GM21360 (cell line): ENCODE results near the gene GXYLT2.
"Not testable (repeated sequence)": the region's sequence is repeated elsewhere in the genome, so short reads cannot be mapped to it uniquely, and the experiment has no call there.

Experiments used
- ATAC-seq: cut with Tn5 transposase; IDR thresholded peaks from one replicate; pipeline ENCODE4 v1.9.1; 2021; ENCODE audit warnings: mild to moderate bottlenecking, moderate library complexity; ENCODE audit not compliant: unreplicated experiment

GXYLT2 gene

GRCh38 chr3:72972706-72973030, 84.8 kb downstream of the GXYLT2 start:
- ATAC-seq: no peak

- ATAC-seq: no peak
Measured at GRCh38 chr3:72973031-72973723, 85.3 kb downstream of the GXYLT2 start.

DNA sequence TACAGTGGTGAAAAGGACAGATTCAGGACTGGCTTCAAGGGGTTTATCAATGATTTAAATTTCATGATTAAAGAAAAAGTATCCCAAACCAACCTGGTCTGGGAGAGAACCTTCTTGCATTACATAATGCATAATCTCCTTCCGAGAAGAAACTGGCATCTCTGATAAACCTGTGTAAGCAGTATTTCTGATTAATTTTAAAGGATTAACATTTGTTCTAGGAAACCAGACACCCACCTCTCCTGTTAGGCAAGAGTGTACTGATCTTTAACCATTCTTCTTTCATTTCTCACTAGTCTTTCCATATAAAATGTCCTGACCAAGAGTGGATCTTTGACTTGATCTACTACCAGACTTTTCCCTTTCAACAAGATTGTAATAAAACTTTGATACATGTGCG, 85.9 kb downstream of the GXYLT2 start:
- ATAC-seq: no peak

- no peak for ATAC-seq
Measured at GRCh38 chr3:72974956-72975355, 87.1 kb downstream of the GXYLT2 start.

DNA sequence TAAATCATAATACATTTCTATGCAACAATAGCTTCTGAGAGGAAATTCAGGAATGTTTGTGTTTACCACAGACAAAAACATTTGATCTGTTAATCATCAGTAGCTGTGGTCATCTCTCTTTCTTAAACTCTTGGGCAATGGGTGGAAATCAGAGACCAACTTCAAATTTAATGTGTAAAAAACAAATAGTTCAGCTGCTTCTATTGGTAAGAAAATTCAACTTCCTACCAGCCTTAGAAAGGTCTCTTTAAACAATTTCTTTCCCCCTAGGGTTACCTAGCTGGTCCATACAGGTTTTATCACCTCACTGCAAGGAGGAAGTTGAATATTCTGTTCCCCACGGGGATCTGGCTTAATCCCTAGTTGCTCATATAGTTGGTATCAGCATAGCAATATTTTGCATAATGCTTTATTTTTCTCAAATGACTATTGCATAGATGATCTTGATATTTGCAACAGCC, 88.5 kb downstream of the GXYLT2 start:
- ATAC-seq: no peak

GRCh38 chr3:72977060-72977808, 89.4 kb downstream of the GXYLT2 start:
- ATAC-seq: peak; percentile 68

DNA sequence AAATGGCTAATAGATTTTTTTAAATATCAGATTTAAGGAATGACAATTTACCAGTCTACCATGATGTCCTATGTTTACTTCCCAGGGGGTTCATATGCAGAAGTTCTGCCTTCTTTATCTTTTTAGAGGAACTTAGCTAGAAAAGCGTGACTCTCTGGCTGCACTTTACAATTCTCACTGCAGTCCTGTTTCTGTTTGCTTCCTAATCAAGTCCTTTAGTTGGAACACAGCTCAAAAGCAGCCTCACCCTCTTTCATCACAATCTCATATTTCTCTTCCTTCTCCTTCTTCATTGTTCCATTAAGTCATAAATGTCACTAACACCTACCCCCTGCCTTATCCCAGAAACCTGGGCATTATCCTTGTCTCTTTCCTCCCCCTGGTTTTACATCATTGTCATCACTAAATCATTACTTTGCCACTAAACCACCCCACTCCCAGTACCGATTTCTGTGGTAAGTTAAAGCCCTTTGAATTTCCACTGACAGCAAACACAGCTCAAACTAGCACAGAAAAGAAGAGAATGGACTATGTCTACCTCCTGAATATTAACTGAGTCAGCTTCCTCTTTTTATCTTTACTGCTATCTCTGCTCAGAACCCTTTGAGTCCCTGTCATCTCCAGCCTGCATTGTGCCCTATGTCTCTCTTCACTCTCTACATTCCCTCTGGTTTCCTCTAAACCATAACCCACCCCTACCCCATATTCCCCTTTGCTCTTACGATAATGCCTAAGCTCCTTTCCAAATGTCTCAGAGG, 94.9 kb downstream of the GXYLT2 start:
- ATAC-seq: no peak

DNA sequence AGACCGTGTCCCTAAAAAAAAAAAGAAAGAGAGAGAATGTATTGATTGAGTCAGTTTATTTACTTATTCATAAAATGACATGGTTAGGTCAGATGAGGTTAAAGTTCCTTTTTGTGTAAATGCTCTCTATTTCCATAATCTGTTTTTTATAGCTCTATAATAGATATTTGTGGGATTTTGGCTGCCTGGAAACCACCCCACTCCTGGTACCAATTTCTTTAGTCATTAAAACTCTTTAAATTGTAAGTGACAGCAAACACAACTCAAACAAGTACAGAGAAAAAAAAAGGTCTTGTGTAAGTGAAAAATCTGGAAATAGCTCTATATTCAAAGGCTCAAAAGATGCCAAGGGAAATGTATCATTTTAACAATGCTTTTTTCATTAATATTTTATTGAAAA, 97.7 kb downstream of the GXYLT2 start:
- ATAC-seq: no peak

- ATAC-seq: no peak
Measured at GRCh38 chr3:72990701-72991395, 103.0 kb downstream of the GXYLT2 start.

- ATAC-seq: no peak
Measured at GRCh38 chr3:72991522-72991921, 103.7 kb downstream of the GXYLT2 start.

DNA sequence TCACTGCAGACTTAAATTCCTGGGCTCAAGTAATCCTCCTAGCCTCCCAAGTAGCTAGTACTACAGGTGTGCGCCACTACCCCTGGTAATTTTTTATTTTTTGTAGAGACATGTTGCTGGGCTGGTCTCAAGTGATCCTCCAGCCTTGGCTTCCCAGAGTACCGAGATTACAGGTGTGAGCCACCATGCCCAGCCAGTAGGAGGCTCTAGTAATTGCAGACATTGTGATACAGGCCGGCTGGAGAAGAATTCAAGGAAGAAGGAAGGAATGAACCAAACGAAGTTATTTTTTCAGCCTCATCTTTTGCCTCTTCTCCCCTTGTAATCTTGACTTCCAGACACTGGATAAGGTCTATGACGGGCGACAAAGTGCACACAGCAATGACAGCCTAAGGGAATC, 105.5 kb downstream of the GXYLT2 start:
- ATAC-seq: no peak

- ATAC-seq: no peak
Measured at GRCh38 chr3:72995337-72995736, 107.5 kb downstream of the GXYLT2 start.

DNA sequence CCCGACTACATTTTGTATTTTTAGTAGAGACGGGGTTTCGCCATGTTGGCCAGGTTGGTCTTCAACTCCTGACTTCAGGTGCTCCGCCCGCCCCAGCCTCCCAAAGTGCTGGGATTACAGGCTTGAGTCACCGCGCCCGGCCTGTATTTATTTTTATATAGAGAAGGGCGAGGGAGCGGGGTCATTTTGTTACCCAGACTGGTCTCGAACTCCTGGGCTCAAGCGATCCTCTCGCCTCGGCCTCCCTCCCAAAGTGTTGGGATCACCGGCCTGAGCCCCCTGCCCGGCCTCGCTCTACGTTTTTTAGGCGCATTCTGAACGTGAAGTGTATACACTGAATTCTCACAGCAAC, 108.3 kb downstream of the GXYLT2 start:
- no peak for ATAC-seq

DNA sequence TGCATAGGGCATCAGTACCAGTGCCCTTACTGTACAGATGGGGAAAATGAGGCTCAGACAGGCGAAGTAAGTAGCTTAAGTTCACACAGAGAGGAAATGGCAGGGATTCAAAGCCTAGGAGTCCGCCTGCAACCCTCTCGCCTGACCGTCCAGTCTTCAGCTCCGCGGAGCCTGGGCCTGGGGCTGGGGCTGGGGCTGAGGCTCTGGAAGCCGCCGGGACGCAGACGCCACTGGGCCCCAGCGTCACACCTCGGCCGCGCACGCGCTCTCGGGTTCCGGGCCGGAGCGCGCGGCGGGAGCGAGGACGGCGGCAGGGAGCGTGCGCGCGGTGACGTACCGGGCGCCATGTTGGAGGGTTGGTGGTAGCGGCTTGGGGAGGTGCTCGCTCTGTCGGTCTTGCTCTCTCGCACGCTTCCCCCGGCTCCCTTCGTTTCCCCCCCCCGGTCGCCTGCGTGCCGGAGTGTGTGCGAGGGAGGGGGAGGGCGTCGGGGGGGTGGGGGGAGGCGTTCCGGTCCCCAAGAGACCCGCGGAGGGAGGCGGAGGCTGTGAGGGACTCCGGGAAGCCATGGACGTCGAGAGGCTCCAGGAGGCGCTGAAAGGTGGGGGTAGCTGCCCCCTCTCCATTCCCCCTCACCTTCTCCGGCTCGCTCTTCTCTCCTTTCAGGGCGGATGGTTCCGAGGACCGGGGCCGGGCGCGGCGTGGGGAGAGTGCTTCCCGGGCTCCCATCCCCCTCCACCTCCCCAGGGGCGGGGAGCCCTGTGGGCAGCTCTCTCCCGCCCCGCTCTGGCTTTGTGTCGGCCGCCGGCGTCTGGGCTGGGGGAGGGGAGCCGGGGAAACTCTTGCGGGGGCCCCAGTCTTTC, 108.9 kb downstream of the GXYLT2 start, which contains the start of gene PPP4R2:
PPP4R2 (plus strand) TSS at position 339 of the 861 bp plus-strand sequence; CDS start at position 566, 227 bp downstream.
- ATAC-seq: peak; percentile 90

- peak; percentile 38 for ATAC-seq
Measured at GRCh38 chr3:72997421-72997961, 109.6 kb downstream of the GXYLT2 start.

GRCh38 chr3:72998466-72998865, 110.6 kb downstream of the GXYLT2 start:
- no peak for ATAC-seq

- no peak for ATAC-seq
Measured at GRCh38 chr3:72999951-73000350, 112.1 kb downstream of the GXYLT2 start.

GRCh38 chr3:73003050-73003449, 115.2 kb downstream of the GXYLT2 start:
- not testable (repeated sequence) for ATAC-seq

- ATAC-seq: no peak
Measured at GRCh38 chr3:73004316-73004715, 116.5 kb downstream of the GXYLT2 start.
